ENCODE measurements around the gene GALNT17.

DNA sequence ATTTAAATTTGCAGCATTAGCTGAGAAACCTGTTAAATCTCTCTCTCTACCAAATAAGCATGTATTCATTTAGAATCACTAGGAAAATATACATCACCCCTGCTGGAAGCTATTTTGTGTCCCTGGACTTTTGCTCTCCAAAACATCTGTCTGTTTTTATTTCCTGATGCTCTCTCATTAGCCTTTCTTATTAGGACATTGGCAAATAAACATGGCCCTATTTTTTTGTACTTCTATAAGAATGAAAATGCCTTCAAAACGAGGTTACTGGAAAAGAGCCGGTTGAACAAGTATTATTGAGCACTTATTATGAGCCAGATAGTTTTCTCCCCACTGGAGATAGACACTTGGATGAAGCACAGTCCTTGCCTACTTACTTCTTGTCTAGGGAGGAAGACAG is 206.9 kb downstream of the GALNT17 start:
- TF ChIP-seq, protein P1, sequence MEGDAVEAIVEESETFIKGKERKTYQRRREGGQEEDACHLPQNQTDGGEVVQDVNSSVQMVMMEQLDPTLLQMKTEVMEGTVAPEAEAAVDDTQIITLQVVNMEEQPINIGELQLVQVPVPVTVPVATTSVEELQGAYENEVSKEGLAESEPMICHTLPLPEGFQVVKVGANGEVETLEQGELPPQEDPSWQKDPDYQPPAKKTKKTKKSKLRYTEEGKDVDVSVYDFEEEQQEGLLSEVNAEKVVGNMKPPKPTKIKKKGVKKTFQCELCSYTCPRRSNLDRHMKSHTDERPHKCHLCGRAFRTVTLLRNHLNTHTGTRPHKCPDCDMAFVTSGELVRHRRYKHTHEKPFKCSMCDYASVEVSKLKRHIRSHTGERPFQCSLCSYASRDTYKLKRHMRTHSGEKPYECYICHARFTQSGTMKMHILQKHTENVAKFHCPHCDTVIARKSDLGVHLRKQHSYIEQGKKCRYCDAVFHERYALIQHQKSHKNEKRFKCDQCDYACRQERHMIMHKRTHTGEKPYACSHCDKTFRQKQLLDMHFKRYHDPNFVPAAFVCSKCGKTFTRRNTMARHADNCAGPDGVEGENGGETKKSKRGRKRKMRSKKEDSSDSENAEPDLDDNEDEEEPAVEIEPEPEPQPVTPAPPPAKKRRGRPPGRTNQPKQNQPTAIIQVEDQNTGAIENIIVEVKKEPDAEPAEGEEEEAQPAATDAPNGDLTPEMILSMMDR (conservative IDR thresholded peaks at IDR 0.05; ENCODE audit: low read depth in 2 of 2), result no peak
- no peak for TF ChIP-seq NANOG (IDR thresholded peaks at IDR 0.05; ENCODE audit: borderline replicate concordance)
- TF ChIP-seq JUNB (IDR thresholded peaks at IDR 0.05; ENCODE audit: unreplicated experiment), result no peak
- TF ChIP-seq EZH2 (IDR thresholded peaks at IDR 0.05; ENCODE audit: low read depth, unreplicated experiment), result no peak
- TF ChIP-seq, protein P2, sequence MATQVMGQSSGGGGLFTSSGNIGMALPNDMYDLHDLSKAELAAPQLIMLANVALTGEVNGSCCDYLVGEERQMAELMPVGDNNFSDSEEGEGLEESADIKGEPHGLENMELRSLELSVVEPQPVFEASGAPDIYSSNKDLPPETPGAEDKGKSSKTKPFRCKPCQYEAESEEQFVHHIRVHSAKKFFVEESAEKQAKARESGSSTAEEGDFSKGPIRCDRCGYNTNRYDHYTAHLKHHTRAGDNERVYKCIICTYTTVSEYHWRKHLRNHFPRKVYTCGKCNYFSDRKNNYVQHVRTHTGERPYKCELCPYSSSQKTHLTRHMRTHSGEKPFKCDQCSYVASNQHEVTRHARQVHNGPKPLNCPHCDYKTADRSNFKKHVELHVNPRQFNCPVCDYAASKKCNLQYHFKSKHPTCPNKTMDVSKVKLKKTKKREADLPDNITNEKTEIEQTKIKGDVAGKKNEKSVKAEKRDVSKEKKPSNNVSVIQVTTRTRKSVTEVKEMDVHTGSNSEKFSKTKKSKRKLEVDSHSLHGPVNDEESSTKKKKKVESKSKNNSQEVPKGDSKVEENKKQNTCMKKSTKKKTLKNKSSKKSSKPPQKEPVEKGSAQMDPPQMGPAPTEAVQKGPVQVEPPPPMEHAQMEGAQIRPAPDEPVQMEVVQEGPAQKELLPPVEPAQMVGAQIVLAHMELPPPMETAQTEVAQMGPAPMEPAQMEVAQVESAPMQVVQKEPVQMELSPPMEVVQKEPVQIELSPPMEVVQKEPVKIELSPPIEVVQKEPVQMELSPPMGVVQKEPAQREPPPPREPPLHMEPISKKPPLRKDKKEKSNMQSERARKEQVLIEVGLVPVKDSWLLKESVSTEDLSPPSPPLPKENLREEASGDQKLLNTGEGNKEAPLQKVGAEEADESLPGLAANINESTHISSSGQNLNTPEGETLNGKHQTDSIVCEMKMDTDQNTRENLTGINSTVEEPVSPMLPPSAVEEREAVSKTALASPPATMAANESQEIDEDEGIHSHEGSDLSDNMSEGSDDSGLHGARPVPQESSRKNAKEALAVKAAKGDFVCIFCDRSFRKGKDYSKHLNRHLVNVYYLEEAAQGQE (IDR thresholded peaks at IDR 0.05; ENCODE audit: unreplicated experiment), result no peak
- no peak for TF ChIP-seq POLR2AphosphoS5 (IDR thresholded peaks at IDR 0.05; ENCODE audit: low read depth)
- TF ChIP-seq EZH2phosphoT487 (IDR thresholded peaks at IDR 0.05; ENCODE audit: unreplicated experiment), result no peak
- TF ChIP-seq CREB1 (CRISPR knock-in tag; IDR thresholded peaks at IDR 0.05; ENCODE audit: low read depth), result no peak
- no peak for TF ChIP-seq ZNF114 (CRISPR knock-in tag; IDR thresholded peaks at IDR 0.05)
- TF ChIP-seq, protein P3, sequence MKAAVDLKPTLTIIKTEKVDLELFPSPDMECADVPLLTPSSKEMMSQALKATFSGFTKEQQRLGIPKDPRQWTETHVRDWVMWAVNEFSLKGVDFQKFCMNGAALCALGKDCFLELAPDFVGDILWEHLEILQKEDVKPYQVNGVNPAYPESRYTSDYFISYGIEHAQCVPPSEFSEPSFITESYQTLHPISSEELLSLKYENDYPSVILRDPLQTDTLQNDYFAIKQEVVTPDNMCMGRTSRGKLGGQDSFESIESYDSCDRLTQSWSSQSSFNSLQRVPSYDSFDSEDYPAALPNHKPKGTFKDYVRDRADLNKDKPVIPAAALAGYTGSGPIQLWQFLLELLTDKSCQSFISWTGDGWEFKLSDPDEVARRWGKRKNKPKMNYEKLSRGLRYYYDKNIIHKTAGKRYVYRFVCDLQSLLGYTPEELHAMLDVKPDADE (IDR thresholded peaks at IDR 0.05), result no peak

Data from GM23338 (cell line).